ENCODE data around the gene TCEAL3.
"Not testable (repeated sequence)": the region's sequence is repeated elsewhere in the genome, so short reads cannot be mapped to it uniquely, and the experiment has no call there.

The TCEAL3 gene

GRCh38 chrX:103658681-103659433, 51.1 kb downstream of the TCEAL3 start:
- TF ChIP-seq CTCF (IDR thresholded peaks at IDR 0.05; ENCODE audit: low read depth, low read length): no peak
- H3K4me3 ChIP-seq (ENCODE audit: low read depth, low read length): no peak overlapping the region

- not testable (repeated sequence) for H3K4me3 ChIP-seq (ENCODE audit: low read depth, low read length)
These were observed 51.7 kb downstream of the TCEAL3 start for GRCh38 chrX:103659460-103659859.
